NB4 (cell line): ENCODE measurements around the gene ZNF324.
"Not testable (repeated sequence)": the region's sequence is repeated elsewhere in the genome, so short reads cannot be mapped to it uniquely, and the experiment has no call there.

ENCODE experiments used
- DNase-seq: peaks from one replicate; pipeline ENCODE4 v3.0.0; 2010; ENCODE audit warnings: low read depth
- H3K4me3 ChIP-seq: one replicate; pipeline ENCODE4 v1.5.1; 2011; ENCODE audit warnings: mild to moderate bottlenecking, low read depth, low read length, moderate library complexity
- CTCF ChIP-seq: IDR thresholded peaks from one replicate; pipeline ENCODE4 v1.5.1; 2012; ENCODE audit warnings: low read depth, low read length
- MAX ChIP-seq: IDR thresholded peaks from 2 replicates; pipeline ENCODE4 v1.6.1; 2011; ENCODE audit warnings: low read depth, low read length
- MYC ChIP-seq: IDR thresholded peaks from 2 replicates; pipeline ENCODE4 v1.6.1; 2011; ENCODE audit warnings: low read depth, low read length
- POLR2A ChIP-seq: IDR thresholded peaks from 2 replicates; pipeline ENCODE4 v1.6.1; 2011; ENCODE audit warnings: mild to moderate bottlenecking; ENCODE audit not compliant: insufficient read length; ENCODE audit errors: extremely low read depth

ZNF324 gene

GRCh38 chr19:58455306-58455705 lies 11.6 kb upstream of the ZNF324 start:
- DNase-seq: no peak
- H3K4me3 ChIP-seq: no peak overlapping the region
- TF ChIP-seq MAX (no peak), MYC (no peak), CTCF (no peak), POLR2A (no peak)

GRCh38 chr19:58456111-58456510 lies 10.8 kb upstream of the ZNF324 start:
- TF ChIP-seq MYC (no peak), MAX (no peak), CTCF (no peak), POLR2A (no peak)
- DNase-seq: no peak
- H3K4me3 ChIP-seq: no peak overlapping the region

GRCh38 chr19:58460039-58460438 lies 6.8 kb upstream of the ZNF324 start:
- no peak for TF ChIP-seq CTCF
- no peak for TF ChIP-seq MYC
- TF ChIP-seq POLR2A: no peak

GRCh38 chr19:58466089-58466759 lies 656 bp upstream of the ZNF324 start:
- TF ChIP-seq CTCF (no peak), MYC (no peak)
- peak overlapping the region; percentile 49 for H3K4me3 ChIP-seq
- no peak for DNase-seq

More at GRCh38 chr19:58460039-58460438, 6.8 kb upstream of the ZNF324 start:
- H3K4me3 ChIP-seq: no peak overlapping the region
- no peak for DNase-seq

- no peak for TF ChIP-seq CTCF
- H3K4me3 ChIP-seq: peak overlapping the region; percentile 49
- peak; percentile 40 for DNase-seq
Observed at GRCh38 chr19:58468216-58468839, 1.4 kb downstream of the ZNF324 start.

GRCh38 chr19:58469241-58470013 lies 2.5 kb downstream of the ZNF324 start:
- H3K4me3 ChIP-seq: no peak overlapping the region
- no peak for DNase-seq
- TF ChIP-seq CTCF (no peak), POLR2A (no peak), MAX (no peak), MYC (no peak)

GRCh38 chr19:58470837-58471543 lies 4.1 kb downstream of the ZNF324 start:
- not testable (repeated sequence) for DNase-seq, H3K4me3 ChIP-seq
